Transverse colon (tissue), 4 donors: Measurements from ENCODE around the gene PCCA. TPM values are rescaled to one million over a fixed set of nuclear protein-coding genes. Genes with fewer than 3 reads are reported as not detected.

Source experiments
- DNase-seq: peaks from one replicate; pipeline ENCODE4 v3.0.0-alpha.2; 2019
- H3K27ac ChIP-seq, 4 donors: fragments of 200-600 bp; sonication (generic); 2 replicates each; pipeline ENCODE4 v1.5.1; 2016 to 2018; ENCODE audit warnings: inconsistent platforms in 4 of 4
- H3K27me3 ChIP-seq: fragments of 200-600 bp; sonication (generic); 2 replicates; pipeline ENCODE4 v1.5.1; 2017; ENCODE audit warnings: inconsistent platforms
- H3K36me3 ChIP-seq, 4 donors: fragments of 200-600 bp; sonication (generic); 2 replicates each; pipeline ENCODE4 v1.5.1; 2017 to 2019; ENCODE audit warnings: inconsistent platforms in 4 of 4
- H3K4me1 ChIP-seq, 4 donors: fragments of 200-600 bp; sonication (generic); 2 replicates each; pipeline ENCODE4 v1.5.1; 2017 to 2020; ENCODE audit warnings: inconsistent platforms in 4 of 4
- H3K4me3 ChIP-seq, 4 donors: fragments of 200-600 bp; sonication (generic); 1 replicate in 1 of 4; 2 replicates in 3 of 4; pipeline versions ENCODE4 v1.5.1 to v1.6.1; 2017 to 2019; ENCODE audit warnings: inconsistent platforms in 4 of 4
- H3K9me3 ChIP-seq, 2 donors: fragments of 200-600 bp; sonication (generic); 2 replicates each; pipeline ENCODE4 v1.5.1; 2017 to 2019; ENCODE audit warnings: inconsistent platforms in 2 of 2
- EP300 ChIP-seq: sonication (generic); formaldehyde crosslinking; IDR thresholded peaks from one replicate; pipeline ENCODE4 v1.6.1; 2017; ENCODE audit warnings: antibody characterized with exemption, low read depth
- POLR2A ChIP-seq: fragments of 450-650 bp; IDR thresholded peaks from one replicate; pipeline ENCODE4 v1.6.1; 2016; ENCODE audit warnings: antibody characterized with exemption, mild to moderate bottlenecking, moderate library complexity
- POLR2AphosphoS5 ChIP-seq, 3 donors: sonication (generic); formaldehyde crosslinking; IDR thresholded peaks; one replicate each; pipeline ENCODE4 v1.6.1; 2016; ENCODE audit warnings: antibody characterized with exemption in 3 of 3
- WGBS, 2 donors: methylation state at CpG; one replicate each; pipeline ENCODE4 v1.1.5; 2018; ENCODE audit warnings: low coverage in 1 of 2; 5-methylcytosine and 5-hydroxymethylcytosine counted together
- in situ Hi-C, 4 donors: fragments of 200-750 bp; cut with MboI; loops; one replicate each; pipeline versions ENCODE4 v1.15.0 to v1.15.1; 2017; ENCODE audit warnings: low sequenced_read_pairs in 3 of 4, low pct_ligation_motif_present in 1 of 4, low pct_unique_long_range_greater_than_20kb in 1 of 4
- intact Hi-C: fragments of 100-400 bp; cut with DNase I; formaldehyde crosslinking; loops from one replicate; pipeline ENCODE4 v1.15.1; 2023; ENCODE audit warnings: low total_unique reads
- total RNA-seq, 4 donors: library from RNA; depleted of rRNA; stranded (reverse); fragments of >200 nt; gene quantifications; one replicate each; pipeline ENCODE4 v1.1.0, GENCODE V29; 2016
- TF ChIP-seq, protein P1 (sequence below), 5 experiments: fragments of 200-600 bp in 3 of 5; fragments of 450-650 bp in 2 of 5; sonication (generic) in 3 of 5; IDR thresholded peaks; 1 replicate in 2 of 5; 2 replicates in 3 of 5; pipeline ENCODE4 v1.5.1; 2016 to 2017; ENCODE audit warnings: antibody characterized with exemption in 5 of 5, inconsistent platforms in 3 of 5, mild to moderate bottlenecking in 2 of 5, moderate library complexity in 1 of 5

Gene PCCA
- total RNA-seq, 4 donors from 2014 or later: 13.1 to 87.8 (median 74.6) TPM

- 92% methylated on average over 2 of the region's 2 CpGs for WGBS, 2 donors
- Histone ChIP-seq H3K9me3 (no peaks in the 10 kb centered on the region), H3K36me3 (no peaks in the 10 kb centered on the region), H3K4me3 (no peak overlapping the region), H3K27me3 (no peaks in the 10 kb centered on the region), H3K4me1 (peaks cover 0 to 10% (median 4%) of the 10 kb centered on the region in 4 donors), H3K27ac (no peak overlapping the region)
- intact Hi-C loops: no loop called here
- TF ChIP-seq EP300 (no peak), POLR2AphosphoS5 (IDR thresholded peaks at IDR 0.05) (no peak), POLR2A (no peak)
- TF ChIP-seq, protein P1, sequence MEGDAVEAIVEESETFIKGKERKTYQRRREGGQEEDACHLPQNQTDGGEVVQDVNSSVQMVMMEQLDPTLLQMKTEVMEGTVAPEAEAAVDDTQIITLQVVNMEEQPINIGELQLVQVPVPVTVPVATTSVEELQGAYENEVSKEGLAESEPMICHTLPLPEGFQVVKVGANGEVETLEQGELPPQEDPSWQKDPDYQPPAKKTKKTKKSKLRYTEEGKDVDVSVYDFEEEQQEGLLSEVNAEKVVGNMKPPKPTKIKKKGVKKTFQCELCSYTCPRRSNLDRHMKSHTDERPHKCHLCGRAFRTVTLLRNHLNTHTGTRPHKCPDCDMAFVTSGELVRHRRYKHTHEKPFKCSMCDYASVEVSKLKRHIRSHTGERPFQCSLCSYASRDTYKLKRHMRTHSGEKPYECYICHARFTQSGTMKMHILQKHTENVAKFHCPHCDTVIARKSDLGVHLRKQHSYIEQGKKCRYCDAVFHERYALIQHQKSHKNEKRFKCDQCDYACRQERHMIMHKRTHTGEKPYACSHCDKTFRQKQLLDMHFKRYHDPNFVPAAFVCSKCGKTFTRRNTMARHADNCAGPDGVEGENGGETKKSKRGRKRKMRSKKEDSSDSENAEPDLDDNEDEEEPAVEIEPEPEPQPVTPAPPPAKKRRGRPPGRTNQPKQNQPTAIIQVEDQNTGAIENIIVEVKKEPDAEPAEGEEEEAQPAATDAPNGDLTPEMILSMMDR (IDR thresholded peaks at IDR 0.05): no peak
- in situ Hi-C loops: no loop called here
- DNase-seq: no peak
These were observed 371.9 kb downstream of the PCCA start for GRCh38 chr13:100460791-100461190.

GRCh38 chr13:100461309-100462030 is 372.6 kb downstream of the PCCA start:
- H3K27ac ChIP-seq: no peak overlapping the region
- 68 to 77% methylated on average over 3 to 5 of the region's 5 CpGs for WGBS, 2 donors
- TF ChIP-seq POLR2A: no peak
- TF ChIP-seq, protein P1 (IDR thresholded peaks at IDR 0.05): no peak
- TF ChIP-seq EP300: no peak
- no peak for TF ChIP-seq POLR2AphosphoS5 (IDR thresholded peaks at IDR 0.05)
- H3K4me3 ChIP-seq: no peak overlapping the region
- intact Hi-C loops (no loop called here), in situ Hi-C loops (no loop called here)
- no peak for DNase-seq
- peaks cover 0 to 10% (median 4%) of the 10 kb centered on the region in 4 donors for H3K4me1 ChIP-seq
- H3K9me3 ChIP-seq: no peaks in the 10 kb centered on the region
- H3K27me3 ChIP-seq: no peaks in the 10 kb centered on the region
- H3K36me3 ChIP-seq: no peaks in the 10 kb centered on the region

GRCh38 chr13:100464006-100464405 is 375.1 kb downstream of the PCCA start:
- WGBS, 2 donors: 67 to 73% methylated on average over 4 of the region's 4 CpGs
- no peak for DNase-seq
- in situ Hi-C loops (no loop called here), intact Hi-C loops (no loop called here)
- TF ChIP-seq, protein P1 (IDR thresholded peaks at IDR 0.05): no peak
- TF ChIP-seq POLR2A: no peak
- no peak for TF ChIP-seq EP300
- TF ChIP-seq POLR2AphosphoS5 (IDR thresholded peaks at IDR 0.05): no peak
- peaks cover 0 to 3% (median 1%) of the 10 kb centered on the region in 4 donors for H3K4me1 ChIP-seq
- no peaks in the 10 kb centered on the region for H3K36me3 ChIP-seq
- H3K4me3 ChIP-seq: no peak overlapping the region
- H3K9me3 ChIP-seq: no peaks in the 10 kb centered on the region
- no peaks in the 10 kb centered on the region for H3K27me3 ChIP-seq
- no peak overlapping the region for H3K27ac ChIP-seq

GRCh38 chr13:100465558-100465957 is 376.7 kb downstream of the PCCA start:
- WGBS, 2 donors: 94 to 96% methylated on average over 4 to 5 of the region's 5 CpGs
- intact Hi-C loops: no loop called here
- Histone ChIP-seq H3K4me3 (no peak overlapping the region), H3K4me1 (no peaks in the 10 kb centered on the region), H3K36me3 (no peaks in the 10 kb centered on the region), H3K27ac (no peak overlapping the region), H3K27me3 (no peaks in the 10 kb centered on the region), H3K9me3 (no peaks in the 10 kb centered on the region)
- in situ Hi-C loops: no loop called here
- TF ChIP-seq POLR2AphosphoS5 (IDR thresholded peaks at IDR 0.05) (no peak), EP300 (no peak), POLR2A (no peak)
- TF ChIP-seq, protein P1 (IDR thresholded peaks at IDR 0.05): no peak
- no peak for DNase-seq
